ENCODE data around the gene ARPC1A.
"Not testable (repeated sequence)": the region's sequence is repeated elsewhere in the genome, so short reads cannot be mapped to it uniquely, and the experiment has no call there.

ARPC1A gene

DNA sequence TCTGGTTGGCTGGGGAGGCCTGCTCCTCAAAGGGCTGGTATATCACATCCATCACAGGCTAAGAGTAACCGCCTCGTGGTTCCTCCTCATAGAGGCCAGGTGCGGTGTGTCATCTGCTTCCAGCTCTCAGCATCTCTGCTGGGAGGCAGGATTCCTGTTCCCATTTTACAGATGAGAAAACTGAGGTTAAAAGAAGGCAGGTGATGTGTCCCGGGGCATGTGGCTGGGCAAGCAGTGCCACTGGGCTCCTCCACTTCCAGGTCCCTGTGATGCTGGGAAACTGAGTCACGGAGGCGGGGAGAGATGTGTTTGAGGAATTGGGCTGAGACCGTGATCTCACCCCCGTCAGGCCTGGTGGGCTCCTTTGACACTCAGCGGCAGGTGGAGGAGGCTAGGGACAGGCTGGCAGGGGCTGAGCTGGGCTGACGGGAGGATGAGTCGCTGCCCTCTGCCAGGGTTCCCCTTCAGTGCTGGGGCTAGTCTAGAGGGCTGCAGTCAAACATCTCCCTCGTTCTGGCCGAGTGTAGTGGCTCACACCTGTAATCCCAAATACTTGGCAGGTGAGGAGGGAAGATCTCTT is 58.2 kb downstream of the ARPC1A start:
- TF ChIP-seq, protein P1, sequence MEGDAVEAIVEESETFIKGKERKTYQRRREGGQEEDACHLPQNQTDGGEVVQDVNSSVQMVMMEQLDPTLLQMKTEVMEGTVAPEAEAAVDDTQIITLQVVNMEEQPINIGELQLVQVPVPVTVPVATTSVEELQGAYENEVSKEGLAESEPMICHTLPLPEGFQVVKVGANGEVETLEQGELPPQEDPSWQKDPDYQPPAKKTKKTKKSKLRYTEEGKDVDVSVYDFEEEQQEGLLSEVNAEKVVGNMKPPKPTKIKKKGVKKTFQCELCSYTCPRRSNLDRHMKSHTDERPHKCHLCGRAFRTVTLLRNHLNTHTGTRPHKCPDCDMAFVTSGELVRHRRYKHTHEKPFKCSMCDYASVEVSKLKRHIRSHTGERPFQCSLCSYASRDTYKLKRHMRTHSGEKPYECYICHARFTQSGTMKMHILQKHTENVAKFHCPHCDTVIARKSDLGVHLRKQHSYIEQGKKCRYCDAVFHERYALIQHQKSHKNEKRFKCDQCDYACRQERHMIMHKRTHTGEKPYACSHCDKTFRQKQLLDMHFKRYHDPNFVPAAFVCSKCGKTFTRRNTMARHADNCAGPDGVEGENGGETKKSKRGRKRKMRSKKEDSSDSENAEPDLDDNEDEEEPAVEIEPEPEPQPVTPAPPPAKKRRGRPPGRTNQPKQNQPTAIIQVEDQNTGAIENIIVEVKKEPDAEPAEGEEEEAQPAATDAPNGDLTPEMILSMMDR (IDR thresholded peaks at IDR 0.05; ENCODE audit: insufficient read depth, low read depth, low read length, missing control alignments): no peak
- H3K4me3 ChIP-seq (ENCODE audit: low read length): no peak overlapping the region

DNA sequence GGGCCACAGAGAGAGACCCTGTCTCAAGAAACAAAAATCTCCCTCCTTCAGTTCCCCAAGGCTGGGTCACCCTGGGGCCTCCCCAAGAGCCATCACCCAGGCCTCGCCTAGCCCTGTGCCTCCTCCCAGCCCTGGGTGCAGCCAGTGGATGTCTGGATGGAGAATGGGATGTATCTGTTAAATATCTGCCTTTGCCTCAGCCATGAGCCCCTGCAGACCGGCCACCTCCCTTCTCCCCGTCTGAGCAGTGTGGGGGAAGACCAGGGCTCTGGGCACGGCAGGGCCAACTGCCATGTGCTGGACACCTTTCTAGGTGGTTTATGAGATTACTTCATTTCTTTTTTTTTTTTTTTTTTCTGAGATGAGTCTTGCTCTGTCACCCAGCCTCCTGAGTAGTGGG is 58.8 kb downstream of the ARPC1A start:
- TF ChIP-seq, protein P1 (IDR thresholded peaks at IDR 0.05; ENCODE audit: insufficient read depth, low read depth, low read length, missing control alignments): no peak
- H3K4me3 ChIP-seq (ENCODE audit: low read length): no peak overlapping the region

More for the DNA sequence above, 58.2 kb downstream of the ARPC1A start:
- no peak for DNase-seq (ENCODE audit: low read depth)

DNA sequence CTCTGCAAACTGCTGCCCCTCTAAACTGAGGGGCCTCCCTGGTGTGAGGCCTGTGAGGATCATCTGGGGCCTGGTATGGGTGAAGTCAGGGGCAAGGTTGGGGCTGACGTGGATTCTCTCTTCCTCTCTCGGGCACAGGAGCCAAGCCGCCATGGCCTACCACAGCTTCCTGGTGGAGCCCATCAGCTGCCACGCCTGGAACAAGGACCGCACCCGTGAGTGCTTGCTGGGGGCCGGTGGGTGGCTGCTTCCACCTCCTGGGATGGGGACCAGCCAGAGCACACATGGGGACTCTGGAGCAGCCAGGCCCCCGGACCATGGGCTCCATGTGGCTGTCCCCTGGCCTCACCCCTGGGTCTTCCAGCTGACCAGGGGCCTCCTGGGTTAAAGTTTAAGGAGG is 59.9 kb downstream of the ARPC1A start:
- no peak for DNase-seq (ENCODE audit: low read depth)
- H3K4me3 ChIP-seq (ENCODE audit: low read length): no peak overlapping the region
- TF ChIP-seq, protein P1 (IDR thresholded peaks at IDR 0.05; ENCODE audit: insufficient read depth, low read depth, low read length, missing control alignments): no peak

More for the DNA sequence above, 58.8 kb downstream of the ARPC1A start:
- no peak for DNase-seq (ENCODE audit: low read depth)

DNA sequence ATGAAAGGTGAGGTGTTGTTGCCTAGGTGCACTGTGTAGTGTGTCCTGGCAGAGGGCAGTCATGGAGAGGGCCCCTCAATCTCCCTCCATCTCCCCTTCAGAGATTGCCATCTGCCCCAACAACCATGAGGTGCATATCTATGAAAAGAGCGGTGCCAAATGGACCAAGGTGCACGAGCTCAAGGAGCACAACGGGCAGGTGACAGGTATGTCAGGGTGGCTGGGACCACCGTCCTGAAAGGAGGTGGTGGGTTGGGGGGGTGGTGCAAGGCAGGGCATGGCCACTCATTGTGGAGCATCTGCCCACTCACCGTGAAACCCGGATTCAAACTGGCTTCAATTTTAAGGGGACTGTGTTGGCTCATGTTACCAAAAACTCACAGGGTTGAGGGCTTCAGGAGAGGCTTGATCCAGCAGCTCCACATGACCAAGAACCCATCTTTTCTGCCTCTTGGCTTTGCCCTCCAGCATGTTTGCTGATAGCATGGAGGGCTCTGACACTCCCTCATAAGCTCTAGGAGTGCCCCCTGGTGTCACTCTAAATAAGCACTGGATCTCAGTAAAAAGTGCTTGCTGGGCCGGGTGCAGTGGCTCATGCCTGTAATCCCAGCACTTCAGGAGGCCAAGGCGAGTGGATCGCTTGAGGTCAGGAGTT is 61.0 kb downstream of the ARPC1A start:
- no peak for DNase-seq (ENCODE audit: low read depth)
- TF ChIP-seq, protein P1 (IDR thresholded peaks at IDR 0.05; ENCODE audit: insufficient read depth, low read depth, low read length, missing control alignments): no peak
- no peak overlapping the region for H3K4me3 ChIP-seq (ENCODE audit: low read length)

DNA sequence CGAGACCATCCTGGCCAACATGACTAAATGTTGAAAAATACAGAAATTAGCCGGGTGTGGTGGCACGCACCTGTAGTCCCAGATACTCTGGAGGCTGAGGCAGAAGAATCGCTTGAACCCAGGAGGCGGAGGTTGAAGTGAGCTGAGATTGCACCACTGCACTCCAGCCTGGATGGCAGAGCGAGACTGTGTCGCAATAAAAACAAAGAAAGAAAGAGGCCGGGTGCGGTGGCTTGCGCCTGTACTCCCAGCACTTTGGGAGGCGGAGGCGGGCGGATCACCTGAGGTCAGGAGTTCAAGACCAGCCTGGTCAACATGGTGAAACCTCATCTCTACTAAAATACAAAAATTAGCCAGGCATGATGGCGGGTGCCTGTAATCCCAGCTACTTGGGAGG is 61.5 kb downstream of the ARPC1A start:
- not testable (repeated sequence) for H3K4me3 ChIP-seq (ENCODE audit: low read length); DNase-seq (ENCODE audit: low read depth)

DNA sequence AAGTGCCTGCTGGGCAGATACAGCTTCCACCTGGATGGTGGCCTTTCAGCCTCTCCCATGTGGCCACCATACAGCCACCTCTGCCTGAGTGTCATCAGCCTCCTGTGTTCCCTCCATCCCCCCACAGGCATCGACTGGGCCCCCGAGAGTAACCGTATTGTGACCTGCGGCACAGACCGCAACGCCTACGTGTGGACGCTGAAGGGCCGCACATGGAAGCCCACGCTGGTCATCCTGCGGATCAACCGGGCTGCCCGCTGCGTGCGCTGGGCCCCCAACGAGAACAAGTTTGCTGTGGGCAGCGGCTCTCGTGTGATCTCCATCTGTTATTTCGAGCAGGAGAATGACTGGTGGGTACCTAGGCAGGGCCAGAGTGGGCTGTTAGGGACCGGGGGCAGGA is 62.2 kb downstream of the ARPC1A start:
- TF ChIP-seq, protein P1 (IDR thresholded peaks at IDR 0.05; ENCODE audit: insufficient read depth, low read depth, low read length, missing control alignments): no peak
- no peak for DNase-seq (ENCODE audit: low read depth)
- no peak overlapping the region for H3K4me3 ChIP-seq (ENCODE audit: low read length)

DNA sequence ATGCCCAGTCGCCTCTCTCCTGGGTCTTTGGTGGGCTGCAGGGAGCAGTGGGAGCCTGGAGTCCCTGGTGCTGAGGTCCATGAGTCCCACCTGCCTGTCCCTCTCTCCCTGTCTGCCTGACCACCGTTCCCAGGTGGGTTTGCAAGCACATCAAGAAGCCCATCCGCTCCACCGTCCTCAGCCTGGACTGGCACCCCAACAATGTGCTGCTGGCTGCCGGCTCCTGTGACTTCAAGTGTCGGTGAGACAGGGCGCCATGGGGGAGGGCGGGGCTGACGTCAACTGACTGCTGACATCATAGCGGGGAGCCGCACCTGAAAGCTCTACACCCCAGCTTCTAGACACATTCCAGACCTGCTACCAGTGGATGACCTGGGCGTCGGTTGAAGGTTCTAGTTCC is 64.1 kb downstream of the ARPC1A start:
- TF ChIP-seq, protein P1 (IDR thresholded peaks at IDR 0.05; ENCODE audit: insufficient read depth, low read depth, low read length, missing control alignments): no peak
- DNase-seq (ENCODE audit: low read depth): no peak
- no peak overlapping the region for H3K4me3 ChIP-seq (ENCODE audit: low read length)
